Liver (tissue), 3 donors: ENCODE data around the gene NSUN3.

Experiments used
- TF ChIP-seq, protein P1 (sequence below): IDR thresholded peaks from 2 replicates; pipeline ENCODE4 v1.6.1; 2016; ENCODE audit warnings: antibody characterized with exemption, mild to moderate bottlenecking
- TF ChIP-seq, protein P2 (sequence below): fragments of 150-350 bp; IDR thresholded peaks from 2 replicates; pipeline ENCODE4 v1.5.1; 2017; ENCODE audit warnings: improper control_type of control experiment, low read depth, low read length; ENCODE audit not compliant: missing input control
- TF ChIP-seq, protein P3 (sequence below): IDR thresholded peaks from 2 replicates; pipeline ENCODE4 v1.6.1; 2016; ENCODE audit warnings: antibody characterized with exemption
- TF ChIP-seq, protein P4 (sequence below): IDR thresholded peaks from 2 replicates; pipeline ENCODE4 v1.6.1; 2016; ENCODE audit warnings: antibody characterized with exemption
- donor health status: healthy.
- donor health status: healthy.

DNA sequence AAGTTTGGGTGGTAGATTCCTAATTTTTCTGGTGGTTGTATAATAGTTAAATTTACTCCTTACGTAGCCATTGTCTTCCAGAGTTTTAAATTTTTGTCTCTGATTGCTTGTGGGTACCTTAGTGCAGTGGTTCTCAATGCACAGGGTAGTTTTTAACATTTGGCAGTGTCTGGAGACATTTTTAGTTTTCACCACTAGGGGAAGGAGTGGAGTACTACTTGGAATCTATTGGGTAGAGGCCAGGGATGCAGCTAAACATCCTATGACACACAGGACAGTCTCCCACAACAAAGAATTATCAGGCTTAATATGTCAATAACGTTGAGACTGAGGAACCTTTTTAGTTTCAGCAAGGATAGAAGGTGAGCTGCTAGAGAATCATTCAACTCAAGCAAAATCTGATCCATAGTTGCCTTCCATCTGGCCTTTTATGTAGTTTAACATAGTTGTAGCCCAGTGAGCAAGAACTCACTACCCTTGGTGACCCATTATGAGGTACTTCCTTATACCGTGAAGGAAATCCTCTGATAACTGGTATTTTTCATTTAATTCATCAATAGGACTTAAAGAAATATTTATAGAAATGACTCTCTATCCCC is 25.9 kb upstream of the NSUN3 start:
- TF ChIP-seq, protein P1, sequence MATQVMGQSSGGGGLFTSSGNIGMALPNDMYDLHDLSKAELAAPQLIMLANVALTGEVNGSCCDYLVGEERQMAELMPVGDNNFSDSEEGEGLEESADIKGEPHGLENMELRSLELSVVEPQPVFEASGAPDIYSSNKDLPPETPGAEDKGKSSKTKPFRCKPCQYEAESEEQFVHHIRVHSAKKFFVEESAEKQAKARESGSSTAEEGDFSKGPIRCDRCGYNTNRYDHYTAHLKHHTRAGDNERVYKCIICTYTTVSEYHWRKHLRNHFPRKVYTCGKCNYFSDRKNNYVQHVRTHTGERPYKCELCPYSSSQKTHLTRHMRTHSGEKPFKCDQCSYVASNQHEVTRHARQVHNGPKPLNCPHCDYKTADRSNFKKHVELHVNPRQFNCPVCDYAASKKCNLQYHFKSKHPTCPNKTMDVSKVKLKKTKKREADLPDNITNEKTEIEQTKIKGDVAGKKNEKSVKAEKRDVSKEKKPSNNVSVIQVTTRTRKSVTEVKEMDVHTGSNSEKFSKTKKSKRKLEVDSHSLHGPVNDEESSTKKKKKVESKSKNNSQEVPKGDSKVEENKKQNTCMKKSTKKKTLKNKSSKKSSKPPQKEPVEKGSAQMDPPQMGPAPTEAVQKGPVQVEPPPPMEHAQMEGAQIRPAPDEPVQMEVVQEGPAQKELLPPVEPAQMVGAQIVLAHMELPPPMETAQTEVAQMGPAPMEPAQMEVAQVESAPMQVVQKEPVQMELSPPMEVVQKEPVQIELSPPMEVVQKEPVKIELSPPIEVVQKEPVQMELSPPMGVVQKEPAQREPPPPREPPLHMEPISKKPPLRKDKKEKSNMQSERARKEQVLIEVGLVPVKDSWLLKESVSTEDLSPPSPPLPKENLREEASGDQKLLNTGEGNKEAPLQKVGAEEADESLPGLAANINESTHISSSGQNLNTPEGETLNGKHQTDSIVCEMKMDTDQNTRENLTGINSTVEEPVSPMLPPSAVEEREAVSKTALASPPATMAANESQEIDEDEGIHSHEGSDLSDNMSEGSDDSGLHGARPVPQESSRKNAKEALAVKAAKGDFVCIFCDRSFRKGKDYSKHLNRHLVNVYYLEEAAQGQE, result no peak
- TF ChIP-seq, protein P2, sequence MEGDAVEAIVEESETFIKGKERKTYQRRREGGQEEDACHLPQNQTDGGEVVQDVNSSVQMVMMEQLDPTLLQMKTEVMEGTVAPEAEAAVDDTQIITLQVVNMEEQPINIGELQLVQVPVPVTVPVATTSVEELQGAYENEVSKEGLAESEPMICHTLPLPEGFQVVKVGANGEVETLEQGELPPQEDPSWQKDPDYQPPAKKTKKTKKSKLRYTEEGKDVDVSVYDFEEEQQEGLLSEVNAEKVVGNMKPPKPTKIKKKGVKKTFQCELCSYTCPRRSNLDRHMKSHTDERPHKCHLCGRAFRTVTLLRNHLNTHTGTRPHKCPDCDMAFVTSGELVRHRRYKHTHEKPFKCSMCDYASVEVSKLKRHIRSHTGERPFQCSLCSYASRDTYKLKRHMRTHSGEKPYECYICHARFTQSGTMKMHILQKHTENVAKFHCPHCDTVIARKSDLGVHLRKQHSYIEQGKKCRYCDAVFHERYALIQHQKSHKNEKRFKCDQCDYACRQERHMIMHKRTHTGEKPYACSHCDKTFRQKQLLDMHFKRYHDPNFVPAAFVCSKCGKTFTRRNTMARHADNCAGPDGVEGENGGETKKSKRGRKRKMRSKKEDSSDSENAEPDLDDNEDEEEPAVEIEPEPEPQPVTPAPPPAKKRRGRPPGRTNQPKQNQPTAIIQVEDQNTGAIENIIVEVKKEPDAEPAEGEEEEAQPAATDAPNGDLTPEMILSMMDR, result peak; percentile 45
- TF ChIP-seq, protein P3, sequence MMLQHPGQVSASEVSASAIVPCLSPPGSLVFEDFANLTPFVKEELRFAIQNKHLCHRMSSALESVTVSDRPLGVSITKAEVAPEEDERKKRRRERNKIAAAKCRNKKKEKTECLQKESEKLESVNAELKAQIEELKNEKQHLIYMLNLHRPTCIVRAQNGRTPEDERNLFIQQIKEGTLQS, result no peak
- TF ChIP-seq, protein P4, sequence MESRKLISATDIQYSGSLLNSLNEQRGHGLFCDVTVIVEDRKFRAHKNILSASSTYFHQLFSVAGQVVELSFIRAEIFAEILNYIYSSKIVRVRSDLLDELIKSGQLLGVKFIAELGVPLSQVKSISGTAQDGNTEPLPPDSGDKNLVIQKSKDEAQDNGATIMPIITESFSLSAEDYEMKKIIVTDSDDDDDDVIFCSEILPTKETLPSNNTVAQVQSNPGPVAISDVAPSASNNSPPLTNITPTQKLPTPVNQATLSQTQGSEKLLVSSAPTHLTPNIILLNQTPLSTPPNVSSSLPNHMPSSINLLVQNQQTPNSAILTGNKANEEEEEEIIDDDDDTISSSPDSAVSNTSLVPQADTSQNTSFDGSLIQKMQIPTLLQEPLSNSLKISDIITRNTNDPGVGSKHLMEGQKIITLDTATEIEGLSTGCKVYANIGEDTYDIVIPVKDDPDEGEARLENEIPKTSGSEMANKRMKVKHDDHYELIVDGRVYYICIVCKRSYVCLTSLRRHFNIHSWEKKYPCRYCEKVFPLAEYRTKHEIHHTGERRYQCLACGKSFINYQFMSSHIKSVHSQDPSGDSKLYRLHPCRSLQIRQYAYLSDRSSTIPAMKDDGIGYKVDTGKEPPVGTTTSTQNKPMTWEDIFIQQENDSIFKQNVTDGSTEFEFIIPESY, result no peak
